Measurements from ENCODE around the gene TRAP1.

TRAP1 gene

GRCh38 chr16:3751878-3752277, 34.6 kb upstream of the TRAP1 start:
- H3K4me3 ChIP-seq (ENCODE audit: low read length) = no peak overlapping the region
- H3K9me3 ChIP-seq (ENCODE audit: control insufficient read depth, low read length) = no peaks in the 10 kb centered on the region
- no peak overlapping the region for H3K9ac ChIP-seq (ENCODE audit: low read length)
- H3K27me3 ChIP-seq (ENCODE audit: control insufficient read depth, insufficient read depth, low read length) = no peaks in the 10 kb centered on the region
- H3K36me3 ChIP-seq (ENCODE audit: control insufficient read depth, insufficient read depth, low read length) = peaks cover 3% of the 10 kb centered on the region
- H3K4me1 ChIP-seq (ENCODE audit: control insufficient read depth, insufficient read depth, low read length) = no peaks in the 10 kb centered on the region

- Histone ChIP-seq H3K4me1 (ENCODE audit: control insufficient read depth, insufficient read depth, low read length) (no peaks in the 10 kb centered on the region), H3K4me3 (ENCODE audit: low read length) (no peak overlapping the region), H3K9me3 (ENCODE audit: control insufficient read depth, low read length) (no peaks in the 10 kb centered on the region), H3K9ac (ENCODE audit: low read length) (no peak overlapping the region), H3K27me3 (ENCODE audit: control insufficient read depth, insufficient read depth, low read length) (no peaks in the 10 kb centered on the region), H3K36me3 (ENCODE audit: control insufficient read depth, insufficient read depth, low read length) (peaks cover 5% of the 10 kb centered on the region)
These were observed 31.0 kb upstream of the TRAP1 start for GRCh38 chr16:3748307-3748706.

GRCh38 chr16:3745751-3746355, 28.5 kb upstream of the TRAP1 start:
- no peaks in the 10 kb centered on the region for H3K9me3 ChIP-seq (ENCODE audit: control insufficient read depth, low read length)
- peaks cover 8% of the 10 kb centered on the region for H3K36me3 ChIP-seq (ENCODE audit: control insufficient read depth, insufficient read depth, low read length)
- H3K9ac ChIP-seq (ENCODE audit: low read length) = no peak overlapping the region
- no peak overlapping the region for H3K4me3 ChIP-seq (ENCODE audit: low read length)
- no peaks in the 10 kb centered on the region for H3K4me1 ChIP-seq (ENCODE audit: control insufficient read depth, insufficient read depth, low read length)
- no peaks in the 10 kb centered on the region for H3K27me3 ChIP-seq (ENCODE audit: control insufficient read depth, insufficient read depth, low read length)

- no peaks in the 10 kb centered on the region for H3K27me3 ChIP-seq (ENCODE audit: control insufficient read depth, insufficient read depth, low read length)
- no peak overlapping the region for H3K9ac ChIP-seq (ENCODE audit: low read length)
- H3K36me3 ChIP-seq (ENCODE audit: control insufficient read depth, insufficient read depth, low read length) = peaks cover 8% of the 10 kb centered on the region
- no peaks in the 10 kb centered on the region for H3K4me1 ChIP-seq (ENCODE audit: control insufficient read depth, insufficient read depth, low read length)
- H3K4me3 ChIP-seq (ENCODE audit: low read length) = no peak overlapping the region
- no peaks in the 10 kb centered on the region for H3K9me3 ChIP-seq (ENCODE audit: control insufficient read depth, low read length)
These were observed 26.7 kb upstream of the TRAP1 start for GRCh38 chr16:3744018-3744417.

GRCh38 chr16:3740934-3741333, 23.6 kb upstream of the TRAP1 start:
- no peaks in the 10 kb centered on the region for H3K9me3 ChIP-seq (ENCODE audit: control insufficient read depth, low read length)
- no peaks in the 10 kb centered on the region for H3K4me1 ChIP-seq (ENCODE audit: control insufficient read depth, insufficient read depth, low read length)
- H3K27me3 ChIP-seq (ENCODE audit: control insufficient read depth, insufficient read depth, low read length) = no peaks in the 10 kb centered on the region
- H3K36me3 ChIP-seq (ENCODE audit: control insufficient read depth, insufficient read depth, low read length) = peaks cover 11% of the 10 kb centered on the region
- H3K4me3 ChIP-seq (ENCODE audit: low read length) = no peak overlapping the region
- H3K9ac ChIP-seq (ENCODE audit: low read length) = no peak overlapping the region

- Histone ChIP-seq H3K4me1 (ENCODE audit: control insufficient read depth, insufficient read depth, low read length) (no peaks in the 10 kb centered on the region), H3K4me3 (ENCODE audit: low read length) (no peak overlapping the region), H3K9ac (ENCODE audit: low read length) (no peak overlapping the region), H3K36me3 (ENCODE audit: control insufficient read depth, insufficient read depth, low read length) (peaks cover 18% of the 10 kb centered on the region), H3K27me3 (ENCODE audit: control insufficient read depth, insufficient read depth, low read length) (no peaks in the 10 kb centered on the region), H3K9me3 (ENCODE audit: control insufficient read depth, low read length) (no peaks in the 10 kb centered on the region)
These were observed 22.9 kb upstream of the TRAP1 start for GRCh38 chr16:3740186-3740585.

GRCh38 chr16:3739636-3740035, 22.3 kb upstream of the TRAP1 start:
- no peaks in the 10 kb centered on the region for H3K9me3 ChIP-seq (ENCODE audit: control insufficient read depth, low read length)
- H3K4me1 ChIP-seq (ENCODE audit: control insufficient read depth, insufficient read depth, low read length) = no peaks in the 10 kb centered on the region
- H3K9ac ChIP-seq (ENCODE audit: low read length) = no peak overlapping the region
- H3K4me3 ChIP-seq (ENCODE audit: low read length) = no peak overlapping the region
- no peaks in the 10 kb centered on the region for H3K27me3 ChIP-seq (ENCODE audit: control insufficient read depth, insufficient read depth, low read length)
- peaks cover 22% of the 10 kb centered on the region for H3K36me3 ChIP-seq (ENCODE audit: control insufficient read depth, insufficient read depth, low read length)

- Histone ChIP-seq H3K4me3 (ENCODE audit: low read length) (no peak overlapping the region), H3K4me1 (ENCODE audit: control insufficient read depth, insufficient read depth, low read length) (no peaks in the 10 kb centered on the region), H3K27me3 (ENCODE audit: control insufficient read depth, insufficient read depth, low read length) (no peaks in the 10 kb centered on the region), H3K36me3 (ENCODE audit: control insufficient read depth, insufficient read depth, low read length) (peaks cover 22% of the 10 kb centered on the region), H3K9ac (ENCODE audit: low read length) (no peak overlapping the region), H3K9me3 (ENCODE audit: control insufficient read depth, low read length) (no peaks in the 10 kb centered on the region)
These were observed 21.2 kb upstream of the TRAP1 start for GRCh38 chr16:3738541-3738940.

GRCh38 chr16:3738128-3738527, 20.8 kb upstream of the TRAP1 start:
- H3K27me3 ChIP-seq (ENCODE audit: control insufficient read depth, insufficient read depth, low read length) = no peaks in the 10 kb centered on the region
- H3K9ac ChIP-seq (ENCODE audit: low read length) = no peak overlapping the region
- H3K9me3 ChIP-seq (ENCODE audit: control insufficient read depth, low read length) = no peaks in the 10 kb centered on the region
- peaks cover 18% of the 10 kb centered on the region for H3K36me3 ChIP-seq (ENCODE audit: control insufficient read depth, insufficient read depth, low read length)
- H3K4me1 ChIP-seq (ENCODE audit: control insufficient read depth, insufficient read depth, low read length) = no peaks in the 10 kb centered on the region
- no peak overlapping the region for H3K4me3 ChIP-seq (ENCODE audit: low read length)

GRCh38 chr16:3737181-3737580, 19.9 kb upstream of the TRAP1 start:
- H3K36me3 ChIP-seq (ENCODE audit: control insufficient read depth, insufficient read depth, low read length) = peaks cover 14% of the 10 kb centered on the region
- no peak overlapping the region for H3K9ac ChIP-seq (ENCODE audit: low read length)
- no peaks in the 10 kb centered on the region for H3K27me3 ChIP-seq (ENCODE audit: control insufficient read depth, insufficient read depth, low read length)
- no peaks in the 10 kb centered on the region for H3K4me1 ChIP-seq (ENCODE audit: control insufficient read depth, insufficient read depth, low read length)
- no peak overlapping the region for H3K4me3 ChIP-seq (ENCODE audit: low read length)
- no peaks in the 10 kb centered on the region for H3K9me3 ChIP-seq (ENCODE audit: control insufficient read depth, low read length)

GRCh38 chr16:3736116-3736515, 18.8 kb upstream of the TRAP1 start:
- H3K36me3 ChIP-seq (ENCODE audit: control insufficient read depth, insufficient read depth, low read length) = peaks cover 14% of the 10 kb centered on the region
- no peaks in the 10 kb centered on the region for H3K27me3 ChIP-seq (ENCODE audit: control insufficient read depth, insufficient read depth, low read length)
- H3K4me1 ChIP-seq (ENCODE audit: control insufficient read depth, insufficient read depth, low read length) = no peaks in the 10 kb centered on the region
- no peaks in the 10 kb centered on the region for H3K9me3 ChIP-seq (ENCODE audit: control insufficient read depth, low read length)
- H3K9ac ChIP-seq (ENCODE audit: low read length) = no peak overlapping the region
- H3K4me3 ChIP-seq (ENCODE audit: low read length) = no peak overlapping the region

GRCh38 chr16:3735541-3735940, 18.2 kb upstream of the TRAP1 start:
- H3K4me3 ChIP-seq (ENCODE audit: low read length) = no peak overlapping the region
- H3K4me1 ChIP-seq (ENCODE audit: control insufficient read depth, insufficient read depth, low read length) = no peaks in the 10 kb centered on the region
- no peaks in the 10 kb centered on the region for H3K27me3 ChIP-seq (ENCODE audit: control insufficient read depth, insufficient read depth, low read length)
- no peak overlapping the region for H3K9ac ChIP-seq (ENCODE audit: low read length)
- peaks cover 14% of the 10 kb centered on the region for H3K36me3 ChIP-seq (ENCODE audit: control insufficient read depth, insufficient read depth, low read length)
- no peaks in the 10 kb centered on the region for H3K9me3 ChIP-seq (ENCODE audit: control insufficient read depth, low read length)

- Histone ChIP-seq H3K27me3 (ENCODE audit: control insufficient read depth, insufficient read depth, low read length) (no peaks in the 10 kb centered on the region), H3K9ac (ENCODE audit: low read length) (no peak overlapping the region), H3K4me3 (ENCODE audit: low read length) (no peak overlapping the region), H3K9me3 (ENCODE audit: control insufficient read depth, low read length) (no peaks in the 10 kb centered on the region), H3K4me1 (ENCODE audit: control insufficient read depth, insufficient read depth, low read length) (no peaks in the 10 kb centered on the region), H3K36me3 (ENCODE audit: control insufficient read depth, insufficient read depth, low read length) (peaks cover 14% of the 10 kb centered on the region)
These were observed 17.5 kb upstream of the TRAP1 start for GRCh38 chr16:3734758-3735221.

Measured in mucosa of stomach (tissue), 1 donor.